Right forelimb (tissue), 1 donor: ENCODE results near the gene SECTM1.

Experiments
- DNase-seq: peaks from one replicate; pipeline ENCODE4 v3.0.0-alpha.2; 2018

SECTM1 gene

DNA sequence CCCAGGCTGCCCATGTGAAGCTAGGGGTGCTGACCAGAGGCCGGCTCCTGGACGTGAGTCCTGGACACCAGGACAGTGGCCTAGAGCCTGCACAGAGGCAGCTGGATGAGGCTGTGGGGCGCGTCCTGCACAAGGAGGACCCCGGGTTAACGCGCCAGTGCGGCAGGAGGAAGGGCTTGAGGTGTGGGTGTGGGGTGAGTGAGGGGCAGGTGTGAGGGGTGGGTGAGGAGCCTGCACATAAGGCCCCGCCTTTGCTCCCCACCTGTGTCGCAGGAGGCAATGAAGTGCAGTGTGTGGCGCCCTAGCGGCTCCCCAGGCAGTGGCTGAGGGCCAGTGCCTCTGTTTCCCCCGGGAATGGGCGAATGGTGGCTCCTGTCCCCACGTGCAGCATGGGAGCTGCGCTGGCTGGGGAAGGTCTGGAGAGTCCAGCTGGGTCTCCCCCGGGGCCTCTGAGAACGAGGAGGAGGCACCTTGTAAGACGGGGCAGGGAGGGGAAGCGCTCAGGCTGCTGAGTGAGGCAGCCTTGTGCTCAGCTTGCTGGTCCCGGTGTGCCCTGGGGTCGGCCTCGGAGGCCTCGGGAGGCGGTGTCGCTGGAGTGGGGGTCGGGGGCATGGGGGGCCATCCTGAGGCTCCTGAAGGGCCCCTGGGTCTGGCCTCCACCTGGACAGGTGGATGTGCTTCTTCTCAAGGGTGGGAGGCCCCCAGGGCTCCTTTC, 19.4 kb downstream of the SECTM1 start:
- DNase-seq: no peak

DNA sequence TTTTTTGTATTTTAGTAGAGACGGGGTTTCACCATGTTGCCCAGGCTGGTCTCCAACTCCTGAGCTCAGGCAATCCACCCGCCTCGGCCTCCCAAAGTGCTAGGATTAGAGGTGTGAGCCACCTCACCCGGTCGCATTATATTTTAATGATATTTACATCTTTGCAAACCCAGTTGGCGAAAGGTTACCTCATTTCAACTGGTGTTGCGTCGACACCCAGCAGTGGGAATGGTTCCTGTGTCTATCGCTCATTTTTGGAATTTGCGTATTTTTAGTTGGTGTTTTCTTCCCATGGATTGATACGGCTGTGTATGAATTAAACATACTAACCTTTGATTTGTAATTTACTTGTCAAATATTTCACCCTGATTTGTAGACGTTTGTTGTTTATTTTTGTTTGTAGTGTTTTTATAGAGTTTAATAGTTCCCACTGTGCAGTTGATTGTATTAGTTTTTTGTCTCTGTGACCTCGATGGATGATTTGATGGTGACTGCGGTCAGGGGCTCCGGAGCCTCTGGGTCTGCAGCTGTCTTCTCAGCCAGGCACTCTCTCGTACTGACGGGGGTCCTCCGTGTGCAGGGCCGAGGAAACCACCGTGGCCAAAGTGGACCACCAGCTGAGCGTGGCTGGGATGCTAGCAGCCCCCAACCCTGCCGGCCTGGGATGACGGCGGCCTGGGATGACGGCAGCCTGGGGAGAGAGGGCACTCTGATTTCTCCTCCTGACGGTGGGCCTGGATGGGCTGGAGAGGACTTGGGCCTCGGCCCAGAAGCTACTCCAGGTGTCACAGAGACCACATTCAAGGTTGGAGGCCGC, 20.2 kb downstream of the SECTM1 start:
- no peak for DNase-seq

DNA sequence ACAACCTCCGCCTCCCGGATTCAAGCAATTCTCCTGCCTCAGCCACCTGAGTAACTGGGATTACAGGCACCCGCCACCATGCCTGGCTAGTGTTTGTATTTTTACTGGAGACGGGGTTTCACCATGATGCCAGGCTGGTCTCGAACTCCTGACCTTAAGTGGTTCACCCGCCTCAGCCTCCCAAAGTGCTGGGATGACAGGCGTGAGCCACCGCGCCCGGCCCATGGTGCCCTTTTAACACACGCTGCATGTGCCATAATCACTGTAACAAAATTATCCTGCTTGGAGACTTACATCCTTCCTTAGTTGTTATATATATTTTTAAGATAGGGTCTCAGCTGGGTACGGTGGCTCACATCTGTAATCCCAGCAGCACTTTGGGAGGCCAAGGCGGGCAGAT, 21.6 kb downstream of the SECTM1 start:
- no peak for DNase-seq

DNA sequence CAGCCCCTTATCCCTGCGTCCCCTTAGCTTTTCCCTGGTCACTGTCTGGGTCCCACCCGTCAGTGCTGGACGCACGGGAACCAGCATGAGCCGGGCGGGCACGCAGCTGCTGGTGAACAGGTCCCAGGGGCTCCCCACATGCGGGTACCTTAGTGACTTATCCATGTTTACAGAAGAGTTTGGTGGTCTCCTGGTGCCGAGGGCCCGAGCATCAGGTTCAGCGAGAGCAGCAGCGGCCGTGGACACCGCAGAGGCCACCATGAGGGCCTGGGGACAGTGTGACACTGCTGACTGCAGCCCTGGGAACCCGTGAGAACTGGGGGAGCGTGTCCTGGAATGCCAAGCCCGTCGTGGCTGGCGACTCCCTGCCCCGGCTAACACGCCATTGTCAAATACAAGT, 22.7 kb downstream of the SECTM1 start:
- DNase-seq: no peak

GRCh38 chr17:82309656-82310570, 23.7 kb downstream of the SECTM1 start:
- no peak for DNase-seq

- DNase-seq: no peak
Observed at GRCh38 chr17:82305727-82306300, 27.8 kb downstream of the SECTM1 start.

GRCh38 chr17:82304826-82305726, 28.5 kb downstream of the SECTM1 start:
- no peak for DNase-seq

- DNase-seq: no peak
Observed at GRCh38 chr17:82303944-82304808, 29.4 kb downstream of the SECTM1 start.

GRCh38 chr17:82302991-82303943, 30.3 kb downstream of the SECTM1 start:
- DNase-seq: no peak

DNA sequence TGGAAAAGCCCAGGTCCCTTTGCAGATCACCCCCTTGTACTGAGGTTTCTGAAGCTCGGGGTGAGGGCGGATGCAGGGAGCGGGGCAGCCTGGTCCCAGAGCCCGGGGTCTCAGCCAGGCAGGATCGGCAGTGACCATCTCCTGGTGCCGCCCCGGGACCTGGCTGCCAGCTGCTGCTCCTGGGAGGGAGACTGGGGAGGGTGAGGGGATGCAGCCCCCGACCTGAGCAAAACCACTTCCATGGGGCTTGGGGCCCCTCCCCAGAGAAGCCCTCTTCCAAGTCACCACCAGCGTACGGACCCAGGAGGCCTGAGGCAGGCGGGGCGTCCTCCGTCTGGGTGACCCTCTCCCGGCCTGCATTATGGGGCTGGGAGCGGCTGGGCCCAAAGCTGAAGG, 31.0 kb downstream of the SECTM1 start:
- DNase-seq: no peak

GRCh38 chr17:82301916-82302567, 31.5 kb downstream of the SECTM1 start:
- no peak for DNase-seq

GRCh38 chr17:82301300-82301915, 32.2 kb downstream of the SECTM1 start:
- no peak for DNase-seq

DNA sequence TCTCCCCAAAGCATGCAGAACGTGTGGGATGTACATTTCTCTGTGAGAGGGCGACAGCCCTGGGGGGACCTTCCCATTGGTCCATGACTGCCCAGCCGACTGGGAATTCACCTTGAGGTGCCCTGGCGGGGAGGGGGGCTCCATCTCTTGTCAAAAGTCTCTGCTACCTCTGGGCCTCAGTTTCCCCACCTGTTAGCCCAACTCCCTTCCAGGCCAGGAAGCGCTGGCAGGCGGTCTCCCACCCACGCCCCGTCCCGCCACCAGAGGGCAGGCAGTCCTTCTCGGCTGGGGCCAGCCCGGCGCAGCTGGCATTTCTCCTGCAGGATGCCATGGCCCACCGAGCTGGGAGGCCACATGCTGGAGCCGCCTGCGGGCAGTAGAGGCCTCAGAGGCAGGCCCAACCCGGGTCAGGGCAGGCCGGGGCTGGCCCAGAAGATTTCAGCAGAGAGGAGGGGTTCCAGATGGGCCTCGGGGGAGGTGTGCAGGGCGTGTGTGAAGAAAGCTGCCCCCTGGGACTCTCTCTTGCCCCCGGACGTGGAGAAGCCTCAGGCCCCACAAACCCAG, 32.8 kb downstream of the SECTM1 start:
- peak; percentile 84 for DNase-seq

GRCh38 chr17:82300228-82300627, 33.3 kb downstream of the SECTM1 start:
- no peak for DNase-seq

GRCh38 chr17:82299452-82299851, 34.1 kb downstream of the SECTM1 start:
- DNase-seq: no peak

GRCh38 chr17:82298538-82299421, 34.8 kb downstream of the SECTM1 start:
- no peak for DNase-seq
